ENCODE results near the gene SLC22A4. TPM values are rescaled to one million over a fixed set of nuclear protein-coding genes. Genes with fewer than 3 reads are reported as not detected.

Gene SLC22A4
- 2.9 to 5.7 TPM (median 4.5 TPM) in 5 replicates for total RNA-seq (2022; extraction: Qiagen RNA extraction; ENCODE audit: low read depth)

DNA sequence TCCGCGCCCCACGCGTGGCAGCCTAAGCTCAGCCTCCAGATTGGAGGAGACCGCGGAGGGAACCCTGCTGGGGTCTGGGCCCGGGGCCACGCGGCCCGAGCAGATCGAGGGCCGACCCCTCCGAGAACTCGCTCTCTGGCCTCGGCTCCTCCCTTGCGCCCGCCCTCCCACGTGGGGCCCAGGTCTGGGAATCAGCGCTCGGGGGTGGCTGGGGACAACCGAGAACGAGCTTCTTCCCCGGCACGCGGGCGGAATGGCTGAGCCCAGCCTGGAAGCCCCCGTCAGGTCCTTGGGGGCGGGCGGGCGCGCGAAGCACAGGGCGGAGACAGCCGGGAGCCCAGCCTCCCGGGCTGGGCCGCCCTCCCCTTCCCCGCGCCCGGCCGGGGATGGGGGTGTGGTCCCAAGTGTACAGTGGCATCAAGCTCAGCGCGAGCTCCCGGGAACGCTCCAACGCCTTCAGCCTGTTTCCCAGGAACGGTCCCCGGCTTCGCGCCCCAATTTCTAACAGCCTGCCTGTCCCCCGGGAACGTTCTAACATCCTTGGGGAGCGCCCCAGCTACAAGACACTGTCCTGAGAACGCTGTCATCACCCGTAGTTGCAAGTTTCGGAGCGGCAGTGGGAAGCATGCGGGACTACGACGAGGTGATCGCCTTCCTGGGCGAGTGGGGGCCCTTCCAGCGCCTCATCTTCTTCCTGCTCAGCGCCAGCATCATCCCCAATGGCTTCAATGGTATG, at the start of gene SLC22A4:
TSS of gene SLC22A4 (plus strand) at position 403 of the 736 bp plus-strand sequence. CDS start at position 626, 223 bp downstream.

GRCh38 chr5:132257131-132258101, 36.8 kb upstream of the SLC22A4 start, which contains the start of gene PDLIM4:
Gene PDLIM4, plus strand, starts transcription at chr5:132257696. Its CDS starts 39 bp downstream, at chr5:132257735.

GRCh38 chr5:132369474-132370180, 75.4 kb downstream of the SLC22A4 start, which contains the start of gene SLC22A5:
Gene SLC22A5, plus strand, starts transcription at chr5:132369710. Its CDS starts 263 bp downstream, at chr5:132369973.

Other genes starting within 250 kb of the SLC22A4 start
- gene IL3, start 233.7 kb upstream of the SLC22A4 start, total RNA-seq (2022; extraction: Qiagen RNA extraction; ENCODE audit: low read depth), result not detected in 5 replicates
- gene CSF2, start 220.6 kb upstream of the SLC22A4 start, total RNA-seq (2022; extraction: Qiagen RNA extraction; ENCODE audit: low read depth), result 0.20 to 0.56 TPM (median 0.36 TPM) in 3 of 5 replicates, not detected in the others
- gene P4HA2, start 66.5 kb upstream of the SLC22A4 start, total RNA-seq (2022; extraction: Qiagen RNA extraction; ENCODE audit: low read depth), result 40.8 to 52.0 TPM (median 44.3 TPM) in 5 replicates
- 0.47 to 1.2 TPM (median 0.63 TPM) in 5 replicates for gene PDLIM4, start 36.7 kb upstream of the SLC22A4 start, total RNA-seq (2022; extraction: Qiagen RNA extraction; ENCODE audit: low read depth)
- gene SLC22A5, start 75.3 kb downstream of the SLC22A4 start, total RNA-seq (2022; extraction: Qiagen RNA extraction; ENCODE audit: low read depth), result 32.8 to 41.0 TPM (median 38.3 TPM) in 5 replicates
- gene IRF1, start 196.4 kb downstream of the SLC22A4 start, total RNA-seq (2022; extraction: Qiagen RNA extraction; ENCODE audit: low read depth), result 24.7 to 35.2 TPM (median 33.1 TPM) in 5 replicates
- not detected in 5 replicates for gene IL5, start 249.1 kb downstream of the SLC22A4 start, total RNA-seq (2022; extraction: Qiagen RNA extraction; ENCODE audit: low read depth)

Data from A549 treated with ZK216348 at 1 μM for 4 hours (cell line).